Liver (tissue), 9 donors: ENCODE results near the gene IRS1. TPM values are rescaled to one million over a fixed set of nuclear protein-coding genes. Genes with fewer than 3 reads are reported as not detected.

Experiments
- DNase-seq: peaks from one replicate; pipeline ENCODE4 v3.0.0-alpha.2; 2017; ENCODE audit warnings: low spot score
- H3K27ac ChIP-seq, 2 donors: one replicate each; pipeline ENCODE4 v1.7.0; 2013; ENCODE audit warnings: inconsistent platforms in 2 of 2, low read length in 2 of 2, control low read depth in 1 of 2, low read depth in 1 of 2, mild to moderate bottlenecking in 1 of 2
- H3K27me3 ChIP-seq, 4 donors: one replicate each; pipeline versions ENCODE4 v1.6.1 to v1.7.0; 2013; ENCODE audit warnings: low read length in 3 of 4, inconsistent platforms in 1 of 4, mild to moderate bottlenecking in 1 of 4, moderate library complexity in 1 of 4; ENCODE audit not compliant: control insufficient read depth in 4 of 4, insufficient read depth in 4 of 4
- H3K36me3 ChIP-seq, 4 donors: one replicate each; pipeline versions ENCODE4 v1.6.1 to v1.7.0; 2013; ENCODE audit warnings: low read length in 3 of 4, mild to moderate bottlenecking in 3 of 4, low read depth in 1 of 4, moderate library complexity in 1 of 4; ENCODE audit not compliant: control insufficient read depth in 4 of 4, insufficient read depth in 3 of 4
- H3K4me1 ChIP-seq, 4 donors: one replicate each; pipeline versions ENCODE4 v1.6.1 to v1.7.0; 2013; ENCODE audit warnings: low read length in 3 of 4, mild to moderate bottlenecking in 3 of 4, moderate library complexity in 1 of 4; ENCODE audit not compliant: control insufficient read depth in 4 of 4, insufficient read depth in 4 of 4
- H3K4me3 ChIP-seq, 3 donors: one replicate each; pipeline versions ENCODE4 v1.6.1 to v1.7.0; 2013; ENCODE audit warnings: low read length in 3 of 3, control low read depth in 1 of 3, low read depth in 1 of 3, mild to moderate bottlenecking in 1 of 3
- H3K9ac ChIP-seq, 2 donors: one replicate each; pipeline ENCODE4 v1.7.0; 2013; ENCODE audit warnings: low read length in 2 of 2, mild to moderate bottlenecking in 2 of 2, moderate library complexity in 2 of 2, control low read depth in 1 of 2, low read depth in 1 of 2
- H3K9me3 ChIP-seq, 4 donors: one replicate each; pipeline versions ENCODE4 v1.6.1 to v1.7.0; 2013; ENCODE audit warnings: low read length in 3 of 4; ENCODE audit not compliant: control insufficient read depth in 4 of 4
- FOXA1 ChIP-seq: IDR thresholded peaks from 2 replicates; pipeline ENCODE4 v1.6.1; 2016; ENCODE audit warnings: antibody characterized with exemption
- FOXA2 ChIP-seq: IDR thresholded peaks from 2 replicates; pipeline ENCODE4 v1.6.1; 2016; ENCODE audit warnings: antibody characterized with exemption
- HNF4G ChIP-seq: IDR thresholded peaks from 2 replicates; pipeline ENCODE4 v1.6.1; 2016; ENCODE audit warnings: antibody characterized with exemption
- JUND ChIP-seq, 2 donors: IDR thresholded peaks; 2 replicates each; pipeline ENCODE4 v1.6.1; 2016; ENCODE audit warnings: antibody characterized with exemption in 2 of 2
- NR2F2 ChIP-seq: IDR thresholded peaks from 2 replicates; pipeline ENCODE4 v1.6.1; 2016; ENCODE audit warnings: antibody characterized with exemption
- RAD21 ChIP-seq, 2 donors: IDR thresholded peaks; 2 replicates each; pipeline ENCODE4 v1.6.1; 2016; ENCODE audit warnings: antibody characterized with exemption in 2 of 2, mild to moderate bottlenecking in 2 of 2
- RXRA ChIP-seq, 2 donors: IDR thresholded peaks; 2 replicates each; pipeline ENCODE4 v1.6.1; 2017 to 2018; ENCODE audit warnings: antibody characterized with exemption in 2 of 2, mild to moderate bottlenecking in 1 of 2
- TAF1 ChIP-seq: conservative IDR thresholded peaks from 2 replicates; pipeline ENCODE4 v1.6.1; 2016; ENCODE audit warnings: antibody characterized with exemption, mild to moderate bottlenecking
- ZBTB33 ChIP-seq: IDR thresholded peaks from 2 replicates; pipeline ENCODE4 v1.6.1; 2016; ENCODE audit warnings: antibody characterized with exemption
- WGBS: extraction: QIAGEN DNeasy Blood & Tissue Kit; methylation state at CpG from one replicate; pipeline ENCODE4 v1.1.7; 2013; 5-methylcytosine and 5-hydroxymethylcytosine counted together
- polyA plus RNA-seq, 2 donors: library from polyadenylated mRNA; stranded (reverse) in 1 of 2; unstranded in 1 of 2; fragments of 200-250 nt in 1 of 2; fragments of >200 nt in 1 of 2; fragmentation: Nextera tagmentation in 1 of 2; extraction: Ambion mirVana in 1 of 2; gene quantifications; one replicate each; pipeline versions ENCODE4 v1.2.1 to v1.2.3, GENCODE V29; 2013 to 2015
- total RNA-seq, 2 donors: library from RNA; depleted of rRNA; stranded (reverse); fragments of >200 nt; gene quantifications; one replicate each; pipeline ENCODE4 v1.2.3, GENCODE V29; 2014
- TF ChIP-seq, protein P1 (sequence below): IDR thresholded peaks from 2 replicates; pipeline ENCODE4 v1.6.1; 2016; ENCODE audit warnings: antibody characterized with exemption, mild to moderate bottlenecking
- TF ChIP-seq, protein P2 (sequence below): fragments of 150-350 bp; IDR thresholded peaks from 2 replicates; pipeline ENCODE4 v1.5.1; 2017; ENCODE audit warnings: improper control_type of control experiment, low read depth, low read length; ENCODE audit not compliant: missing input control
- donor health status: healthy.
- donor health status: healthy.
- donor health status: healthy.
- donor health status: healthy.
- donor health status: healthy.

Gene IRS1
- total and polyA plus RNA-seq, 4 donors = 7.4 to 11.6 (median 8.6) TPM

DNA sequence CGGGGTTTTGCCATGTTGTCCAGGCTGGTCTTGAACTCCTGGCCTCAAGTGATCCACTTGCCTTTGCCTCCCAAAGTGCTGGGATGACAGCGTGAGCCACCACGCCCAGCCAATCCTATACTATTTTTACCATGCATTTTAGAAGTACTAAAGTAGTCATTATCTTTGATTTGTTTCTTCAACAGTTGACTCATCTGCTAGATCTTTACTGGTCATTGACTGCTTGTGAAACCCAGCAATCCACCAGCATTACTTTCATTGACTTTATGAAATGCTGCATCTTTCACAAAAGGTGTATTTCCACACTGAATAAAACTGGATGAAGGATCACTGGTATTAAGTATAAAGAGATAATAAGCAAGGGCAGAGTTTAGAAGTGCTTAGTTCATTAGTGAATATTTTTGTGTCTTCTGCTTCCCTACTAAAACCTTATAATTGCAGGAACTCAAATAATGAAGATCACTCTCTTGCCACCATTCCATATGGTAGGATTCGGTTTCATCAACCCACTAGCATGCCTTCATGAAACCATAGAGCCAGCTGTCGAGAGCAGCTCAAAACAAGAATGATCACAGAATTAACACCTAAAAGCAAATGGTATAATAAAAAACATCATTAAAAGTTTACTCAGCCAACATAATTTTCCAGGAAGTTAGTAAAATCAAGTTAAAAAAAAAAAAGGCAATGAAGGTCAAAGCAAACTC lies 33.1 kb downstream of the IRS1 start:
- WGBS = 96% methylated on average over 5 of the region's 5 CpGs
- H3K27ac ChIP-seq = peak overlapping the region in 1 of 2 donors; percentile 6

DNA sequence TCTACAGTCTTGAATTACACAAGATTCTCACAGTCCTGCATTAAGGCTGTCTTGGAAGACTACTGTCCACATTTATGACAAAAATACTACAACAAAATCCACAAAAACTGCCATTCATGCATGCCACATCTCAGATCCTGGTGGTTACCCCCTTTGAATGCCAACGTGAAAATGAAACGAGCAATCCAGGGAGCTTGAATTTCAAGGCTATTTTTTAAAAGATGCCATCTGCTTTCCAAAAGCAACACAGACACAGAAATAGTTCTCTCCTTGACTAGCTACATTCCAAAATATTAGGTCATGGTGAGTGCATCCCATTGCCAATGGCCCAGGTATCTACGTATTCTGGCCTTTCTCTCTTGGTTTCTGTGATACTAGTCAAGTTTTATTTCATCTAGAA lies 36.3 kb downstream of the IRS1 start:
- Histone ChIP-seq H3K9me3 (no peaks in the 10 kb centered on the region), H3K27ac (no peak overlapping the region), H3K9ac (no peak overlapping the region), H3K4me1 (peaks cover 9 to 49% (median 33%) of the 10 kb centered on the region in 4 donors), H3K36me3 (peaks cover 0 to 4% (median 0%) of the 10 kb centered on the region in 4 donors), H3K4me3 (no peak overlapping the region), H3K27me3 (no peaks in the 10 kb centered on the region)
- WGBS = 90% methylated on average over 3 of the region's 3 CpGs
- TF ChIP-seq, protein P1, sequence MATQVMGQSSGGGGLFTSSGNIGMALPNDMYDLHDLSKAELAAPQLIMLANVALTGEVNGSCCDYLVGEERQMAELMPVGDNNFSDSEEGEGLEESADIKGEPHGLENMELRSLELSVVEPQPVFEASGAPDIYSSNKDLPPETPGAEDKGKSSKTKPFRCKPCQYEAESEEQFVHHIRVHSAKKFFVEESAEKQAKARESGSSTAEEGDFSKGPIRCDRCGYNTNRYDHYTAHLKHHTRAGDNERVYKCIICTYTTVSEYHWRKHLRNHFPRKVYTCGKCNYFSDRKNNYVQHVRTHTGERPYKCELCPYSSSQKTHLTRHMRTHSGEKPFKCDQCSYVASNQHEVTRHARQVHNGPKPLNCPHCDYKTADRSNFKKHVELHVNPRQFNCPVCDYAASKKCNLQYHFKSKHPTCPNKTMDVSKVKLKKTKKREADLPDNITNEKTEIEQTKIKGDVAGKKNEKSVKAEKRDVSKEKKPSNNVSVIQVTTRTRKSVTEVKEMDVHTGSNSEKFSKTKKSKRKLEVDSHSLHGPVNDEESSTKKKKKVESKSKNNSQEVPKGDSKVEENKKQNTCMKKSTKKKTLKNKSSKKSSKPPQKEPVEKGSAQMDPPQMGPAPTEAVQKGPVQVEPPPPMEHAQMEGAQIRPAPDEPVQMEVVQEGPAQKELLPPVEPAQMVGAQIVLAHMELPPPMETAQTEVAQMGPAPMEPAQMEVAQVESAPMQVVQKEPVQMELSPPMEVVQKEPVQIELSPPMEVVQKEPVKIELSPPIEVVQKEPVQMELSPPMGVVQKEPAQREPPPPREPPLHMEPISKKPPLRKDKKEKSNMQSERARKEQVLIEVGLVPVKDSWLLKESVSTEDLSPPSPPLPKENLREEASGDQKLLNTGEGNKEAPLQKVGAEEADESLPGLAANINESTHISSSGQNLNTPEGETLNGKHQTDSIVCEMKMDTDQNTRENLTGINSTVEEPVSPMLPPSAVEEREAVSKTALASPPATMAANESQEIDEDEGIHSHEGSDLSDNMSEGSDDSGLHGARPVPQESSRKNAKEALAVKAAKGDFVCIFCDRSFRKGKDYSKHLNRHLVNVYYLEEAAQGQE = no peak
- TF ChIP-seq, protein P2, sequence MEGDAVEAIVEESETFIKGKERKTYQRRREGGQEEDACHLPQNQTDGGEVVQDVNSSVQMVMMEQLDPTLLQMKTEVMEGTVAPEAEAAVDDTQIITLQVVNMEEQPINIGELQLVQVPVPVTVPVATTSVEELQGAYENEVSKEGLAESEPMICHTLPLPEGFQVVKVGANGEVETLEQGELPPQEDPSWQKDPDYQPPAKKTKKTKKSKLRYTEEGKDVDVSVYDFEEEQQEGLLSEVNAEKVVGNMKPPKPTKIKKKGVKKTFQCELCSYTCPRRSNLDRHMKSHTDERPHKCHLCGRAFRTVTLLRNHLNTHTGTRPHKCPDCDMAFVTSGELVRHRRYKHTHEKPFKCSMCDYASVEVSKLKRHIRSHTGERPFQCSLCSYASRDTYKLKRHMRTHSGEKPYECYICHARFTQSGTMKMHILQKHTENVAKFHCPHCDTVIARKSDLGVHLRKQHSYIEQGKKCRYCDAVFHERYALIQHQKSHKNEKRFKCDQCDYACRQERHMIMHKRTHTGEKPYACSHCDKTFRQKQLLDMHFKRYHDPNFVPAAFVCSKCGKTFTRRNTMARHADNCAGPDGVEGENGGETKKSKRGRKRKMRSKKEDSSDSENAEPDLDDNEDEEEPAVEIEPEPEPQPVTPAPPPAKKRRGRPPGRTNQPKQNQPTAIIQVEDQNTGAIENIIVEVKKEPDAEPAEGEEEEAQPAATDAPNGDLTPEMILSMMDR = no peak
- TF ChIP-seq NR2F2 (no peak), HNF4G (no peak), TAF1 (no peak), RAD21 (IDR thresholded peaks at IDR 0.05) (no peak), FOXA1 (no peak), JUND (IDR thresholded peaks at IDR 0.05) (no peak), RXRA (IDR thresholded peaks at IDR 0.05) (no peak)
- DNase-seq = no peak

More for the DNA sequence above, 33.1 kb downstream of the IRS1 start:
- DNase-seq = no peak
- no peak overlapping the region for H3K4me3 ChIP-seq
- no peak overlapping the region for H3K9ac ChIP-seq
- H3K27me3 ChIP-seq = no peaks in the 10 kb centered on the region
- peaks cover 0 to 26% (median 11%) of the 10 kb centered on the region in 4 donors for H3K4me1 ChIP-seq
- no peaks in the 10 kb centered on the region for H3K9me3 ChIP-seq
- H3K36me3 ChIP-seq = peaks cover 0 to 4% (median 0%) of the 10 kb centered on the region in 4 donors
- TF ChIP-seq FOXA2 (no peak), ZBTB33 (peak; percentile 16)
